H9 (cell line): ENCODE data around the gene GATC. TPM values are rescaled to one million over a fixed set of nuclear protein-coding genes. Genes with fewer than 3 reads are reported as not detected.

Experiments
- DNase-seq: peaks from one replicate; pipeline ENCODE4 v3.0.0-alpha.2; 2017
- H2AFZ ChIP-seq: one replicate; pipeline ENCODE4 v1.6.1; 2013; ENCODE audit warnings: mild to moderate bottlenecking, low read length, control low read depth, moderate library complexity
- H2AK5ac ChIP-seq: 2 replicates; pipeline ENCODE4 v1.6.1; 2013; ENCODE audit warnings: low read length, control low read depth, mixed read lengths; ENCODE audit not compliant: insufficient read length
- H2BK120ac ChIP-seq: one replicate; pipeline ENCODE4 v1.6.1; 2013; ENCODE audit warnings: low read depth, mild to moderate bottlenecking, low read length, control low read depth, inconsistent platforms; ENCODE audit not compliant: poor library complexity, severe bottlenecking
- H2BK12ac ChIP-seq: 2 replicates; pipeline ENCODE4 v1.6.1; 2013; ENCODE audit warnings: low read length, control low read depth, mixed read lengths, low read depth; ENCODE audit not compliant: insufficient read length
- H2BK15ac ChIP-seq: 2 replicates; pipeline ENCODE4 v1.6.1; 2013; ENCODE audit warnings: low read depth, low read length, control low read depth
- H2BK20ac ChIP-seq: one replicate; pipeline ENCODE4 v1.6.1; 2013; ENCODE audit warnings: low read depth, mild to moderate bottlenecking, low read length, control low read depth, inconsistent platforms; ENCODE audit not compliant: poor library complexity, severe bottlenecking
- H2BK5ac ChIP-seq: 2 replicates; pipeline ENCODE4 v1.6.1; 2013; ENCODE audit warnings: low read length, control low read depth, mixed read lengths; ENCODE audit not compliant: insufficient read length
- H3K14ac ChIP-seq: 2 replicates; pipeline ENCODE4 v1.6.1; 2013; ENCODE audit warnings: low read length, control low read depth; ENCODE audit not compliant: insufficient read depth
- H3K18ac ChIP-seq: 2 replicates; pipeline ENCODE4 v1.6.1; 2013; ENCODE audit warnings: low read depth, mild to moderate bottlenecking, mixed read lengths, low read length, control low read depth; ENCODE audit not compliant: insufficient read length
- H3K23ac ChIP-seq: 2 replicates; pipeline ENCODE4 v1.6.1; 2013; ENCODE audit warnings: low read length, control low read depth, mixed read lengths, low read depth; ENCODE audit not compliant: insufficient read length
- H3K23me2 ChIP-seq: 2 replicates; pipeline ENCODE4 v1.6.1; 2013; ENCODE audit warnings: low read depth, mild to moderate bottlenecking, mixed read lengths, low read length, control low read depth; ENCODE audit not compliant: insufficient read length, poor library complexity, severe bottlenecking
- H3K27ac ChIP-seq: 2 replicates; pipeline ENCODE4 v1.5.1; 2013; ENCODE audit warnings: low read length, control low read depth, mixed read lengths, low read depth; ENCODE audit not compliant: insufficient read length
- H3K27me3 ChIP-seq: 2 replicates; pipeline ENCODE4 v1.6.1; 2013; ENCODE audit warnings: low read length, control low read depth, inconsistent platforms; ENCODE audit not compliant: insufficient read depth
- H3K4ac ChIP-seq: 2 replicates; pipeline ENCODE4 v1.6.1; 2013; ENCODE audit warnings: low read depth, mild to moderate bottlenecking, control low read depth, inconsistent platforms, low read length, moderate library complexity
- H3K4me1 ChIP-seq: 2 replicates; pipeline ENCODE4 v1.6.1; 2013; ENCODE audit warnings: low read length, control low read depth, inconsistent platforms; ENCODE audit not compliant: insufficient read depth
- H3K4me2 ChIP-seq: 2 replicates; pipeline ENCODE4 v1.6.1; 2013; ENCODE audit warnings: low read length, control low read depth, mixed read lengths; ENCODE audit not compliant: insufficient read length, insufficient read depth
- H3K56ac ChIP-seq: 2 replicates; pipeline ENCODE4 v1.6.1; 2013; ENCODE audit warnings: low read depth, mild to moderate bottlenecking, mixed read lengths, low read length, control low read depth; ENCODE audit not compliant: insufficient read length
- H3K79me1 ChIP-seq: 2 replicates; pipeline ENCODE4 v1.6.1; 2013; ENCODE audit warnings: low read depth, mild to moderate bottlenecking, moderate library complexity, low read length, control low read depth, inconsistent platforms; ENCODE audit not compliant: insufficient read depth, poor library complexity, severe bottlenecking
- H3K79me2 ChIP-seq: 2 replicates; pipeline ENCODE4 v1.6.1; 2013; ENCODE audit warnings: low read length, control low read depth, inconsistent platforms; ENCODE audit not compliant: insufficient read depth
- H3K9ac ChIP-seq: 2 replicates; pipeline ENCODE4 v1.6.1; 2013; ENCODE audit warnings: low read length, control low read depth, mixed read lengths; ENCODE audit not compliant: insufficient read length; ENCODE audit errors: extremely low read depth
- H3K9me3 ChIP-seq: one replicate; pipeline ENCODE4 v1.6.1; 2013; ENCODE audit warnings: low read depth, low read length, inconsistent platforms; ENCODE audit not compliant: control insufficient read depth
- H3T11ph ChIP-seq: one replicate; pipeline ENCODE4 v1.6.1; 2013; ENCODE audit warnings: mild to moderate bottlenecking, low read length, control low read depth, inconsistent platforms
- H4K20me1 ChIP-seq: one replicate; pipeline ENCODE4 v1.6.1; 2013; ENCODE audit not compliant: control insufficient read depth, insufficient read length, insufficient read depth
- H4K5ac ChIP-seq: 2 replicates; pipeline ENCODE4 v1.6.1; 2013; ENCODE audit warnings: low read depth, mild to moderate bottlenecking, mixed read lengths, low read length, control low read depth; ENCODE audit not compliant: insufficient read length
- H4K8ac ChIP-seq: replicated peaks from 2 replicates; pipeline ENCODE4 v1.6.1; 2013; ENCODE audit warnings: low read length, control low read depth, mixed read lengths, low read depth; ENCODE audit not compliant: insufficient read length
- H4K91ac ChIP-seq: 2 replicates; pipeline ENCODE4 v1.6.1; 2013; ENCODE audit warnings: low read depth, mild to moderate bottlenecking, moderate library complexity, mixed read lengths, low read length, control low read depth; ENCODE audit not compliant: insufficient read length
- H3K27ac Mint-ChIP-seq, 3 experiments: 2 replicates in 2 of 3; 3 replicates in 1 of 3; pipeline ENCODE4 v1.8.0; 2020 to 2021; ENCODE audit warnings: mixed read lengths in 3 of 3, mild to moderate bottlenecking in 1 of 3, moderate library complexity in 1 of 3
- H3K27me3 Mint-ChIP-seq: 2 replicates; pipeline ENCODE4 v1.8.0; 2021; ENCODE audit warnings: low read depth, mild to moderate bottlenecking, moderate library complexity, mixed read lengths
- H3K36me3 Mint-ChIP-seq, 3 experiments: 2 replicates in 2 of 3; 3 replicates in 1 of 3; pipeline ENCODE4 v1.8.0; 2020 to 2021; ENCODE audit warnings: low read depth in 3 of 3, mixed read lengths in 3 of 3; ENCODE audit not compliant: insufficient read depth in 1 of 3
- H3K4me1 Mint-ChIP-seq, 2 experiments: 2 replicates each; pipeline ENCODE4 v1.8.0; 2020; ENCODE audit warnings: mixed read lengths in 2 of 2
- H3K4me3 Mint-ChIP-seq, 2 experiments: 2 replicates in 1 of 2; 3 replicates in 1 of 2; pipeline ENCODE4 v1.8.0; 2020 to 2021; ENCODE audit warnings: mild to moderate bottlenecking in 2 of 2, mixed read lengths in 2 of 2, moderate library complexity in 1 of 2
- H3K9me3 Mint-ChIP-seq, 2 experiments: 2 replicates in 1 of 2; 3 replicates in 1 of 2; pipeline ENCODE4 v1.8.0; 2020; ENCODE audit warnings: mild to moderate bottlenecking in 2 of 2, mixed read lengths in 2 of 2, moderate library complexity in 1 of 2
- WGBS: extraction: QIAGEN DNeasy Blood & Tissue Kit; methylation state at CpG from one replicate; pipeline ENCODE4 v1.1.7; 2013; ENCODE audit warnings: missing lambda C conversion rate, low lambda C conversion rate, mixed read lengths; ENCODE audit not compliant: insufficient read length; ENCODE audit errors: extremely low coverage; 5-methylcytosine and 5-hydroxymethylcytosine counted together
- total RNA-seq: library from RNA; stranded (reverse); gene quantifications from 2 replicates; pipeline ENCODE4 v1.2.1, GENCODE V29; 2021
- TF ChIP-seq, protein P1 (sequence below): fragments of 200-600 bp; sonication (generic); conservative IDR thresholded peaks from 3 replicates; pipeline ENCODE4 v1.8.0; 2021; ENCODE audit warnings: antibody characterized with exemption, mild to moderate bottlenecking

The GATC gene
- total RNA-seq, 1 experiment from 2014 or later: 25.9 TPM

GRCh38 chr12:120422892-120423456 lies 23.3 kb upstream of the GATC start:
- Mint-ChIP-seq H3K4me1 (peaks cover 14 to 16% of the 10 kb centered on the region in 2 experiments), H3K27ac (no peak overlapping the region), H3K36me3 (no peaks in the 10 kb centered on the region; a peak in 1 of 7 replicates), H3K9me3 (no peaks in the 10 kb centered on the region), H3K4me3 (no peak overlapping the region), H3K27me3 (peaks cover 7% of the 10 kb centered on the region)
- Histone ChIP-seq H3K14ac (no peak overlapping the region), H2BK15ac (no peak overlapping the region), H2BK120ac (no peak overlapping the region), H3K4me2 (no peak overlapping the region), H2BK5ac (no peak overlapping the region), H3K4me1 (no peaks in the 10 kb centered on the region; the same call in 1 of the 2 replicates), H4K91ac (no peak overlapping the region), H3T11ph (no peak overlapping the region), H3K79me2 (no peaks in the 10 kb centered on the region), H2BK20ac (no peak overlapping the region), H3K27ac (no peak overlapping the region), H3K9ac (no peak overlapping the region), H3K79me1 (no peaks in the 10 kb centered on the region), H4K5ac (no peak overlapping the region), H3K18ac (no peak overlapping the region), H3K23ac (no peak overlapping the region), H3K23me2 (no peaks in the 10 kb centered on the region), H3K9me3 (no peaks in the 10 kb centered on the region), H3K27me3 (no peaks in the 10 kb centered on the region), H2AFZ (no peak overlapping the region), H2BK12ac (no peak overlapping the region), H2AK5ac (no peak overlapping the region), H4K8ac (no peak overlapping the region), H3K56ac (no peak overlapping the region), H4K20me1 (no peaks in the 10 kb centered on the region), H3K4ac (no peak overlapping the region)
- TF ChIP-seq, protein P1, sequence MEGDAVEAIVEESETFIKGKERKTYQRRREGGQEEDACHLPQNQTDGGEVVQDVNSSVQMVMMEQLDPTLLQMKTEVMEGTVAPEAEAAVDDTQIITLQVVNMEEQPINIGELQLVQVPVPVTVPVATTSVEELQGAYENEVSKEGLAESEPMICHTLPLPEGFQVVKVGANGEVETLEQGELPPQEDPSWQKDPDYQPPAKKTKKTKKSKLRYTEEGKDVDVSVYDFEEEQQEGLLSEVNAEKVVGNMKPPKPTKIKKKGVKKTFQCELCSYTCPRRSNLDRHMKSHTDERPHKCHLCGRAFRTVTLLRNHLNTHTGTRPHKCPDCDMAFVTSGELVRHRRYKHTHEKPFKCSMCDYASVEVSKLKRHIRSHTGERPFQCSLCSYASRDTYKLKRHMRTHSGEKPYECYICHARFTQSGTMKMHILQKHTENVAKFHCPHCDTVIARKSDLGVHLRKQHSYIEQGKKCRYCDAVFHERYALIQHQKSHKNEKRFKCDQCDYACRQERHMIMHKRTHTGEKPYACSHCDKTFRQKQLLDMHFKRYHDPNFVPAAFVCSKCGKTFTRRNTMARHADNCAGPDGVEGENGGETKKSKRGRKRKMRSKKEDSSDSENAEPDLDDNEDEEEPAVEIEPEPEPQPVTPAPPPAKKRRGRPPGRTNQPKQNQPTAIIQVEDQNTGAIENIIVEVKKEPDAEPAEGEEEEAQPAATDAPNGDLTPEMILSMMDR: no peak
- no CpG with 5 or more reads among the region's 7 CpGs for WGBS
- DNase-seq: no peak
